Fibroblast of villous mesenchyme (primary cell): ENCODE data around the gene VRK1. TPM values are rescaled to one million over a fixed set of nuclear protein-coding genes. Genes with fewer than 3 reads are reported as not detected.

Experiments used
- DNase-seq: peaks from one replicate; pipeline ENCODE4 v3.0.0-alpha.2; 2010; ENCODE audit warnings: low read depth
- H3K4me3 ChIP-seq: 2 replicates; pipeline ENCODE4 v1.5.1; 2011; ENCODE audit warnings: low read depth, mild to moderate bottlenecking, low read length
- CTCF ChIP-seq: IDR thresholded peaks from 2 replicates; pipeline ENCODE4 v1.5.1; 2012; ENCODE audit warnings: low read depth, mild to moderate bottlenecking, low read length; ENCODE audit not compliant: insufficient read depth
- total RNA-seq: library from RNA; depleted of rRNA; stranded (reverse); fragments of >200 nt; gene quantifications from 2 replicates; pipeline ENCODE4 v1.2.3, GENCODE V29; 2012

Gene VRK1
- total RNA-seq, 1 donor: 47.1 TPM

- no peak for DNase-seq
- no peak for TF ChIP-seq CTCF
- no peak overlapping the region for H3K4me3 ChIP-seq
Observed at GRCh38 chr14:96915478-96915877, 118.3 kb downstream of the VRK1 start.

- DNase-seq: no peak
- H3K4me3 ChIP-seq: no peak overlapping the region
- TF ChIP-seq CTCF: no peak
Observed at GRCh38 chr14:96916751-96917150, 119.6 kb downstream of the VRK1 start.

GRCh38 chr14:96917442-96917963 lies 120.3 kb downstream of the VRK1 start:
- no peak for TF ChIP-seq CTCF
- H3K4me3 ChIP-seq: no peak overlapping the region
- no peak for DNase-seq

- TF ChIP-seq CTCF: no peak
- no peak for DNase-seq
- H3K4me3 ChIP-seq: no peak overlapping the region
Observed at GRCh38 chr14:96920023-96920422, 122.8 kb downstream of the VRK1 start.

- no peak overlapping the region for H3K4me3 ChIP-seq
- DNase-seq: no peak
- no peak for TF ChIP-seq CTCF
Observed at GRCh38 chr14:96920820-96921219, 123.6 kb downstream of the VRK1 start.

- H3K4me3 ChIP-seq: no peak overlapping the region
- no peak for DNase-seq
- no peak for TF ChIP-seq CTCF
Observed at GRCh38 chr14:96922986-96923385, 125.8 kb downstream of the VRK1 start.

- DNase-seq: no peak
- H3K4me3 ChIP-seq: no peak overlapping the region
- no peak for TF ChIP-seq CTCF
Observed at GRCh38 chr14:96925422-96925821, 128.2 kb downstream of the VRK1 start.
